ENCODE data around the gene ASPSCR1.

Gene ASPSCR1

DNA sequence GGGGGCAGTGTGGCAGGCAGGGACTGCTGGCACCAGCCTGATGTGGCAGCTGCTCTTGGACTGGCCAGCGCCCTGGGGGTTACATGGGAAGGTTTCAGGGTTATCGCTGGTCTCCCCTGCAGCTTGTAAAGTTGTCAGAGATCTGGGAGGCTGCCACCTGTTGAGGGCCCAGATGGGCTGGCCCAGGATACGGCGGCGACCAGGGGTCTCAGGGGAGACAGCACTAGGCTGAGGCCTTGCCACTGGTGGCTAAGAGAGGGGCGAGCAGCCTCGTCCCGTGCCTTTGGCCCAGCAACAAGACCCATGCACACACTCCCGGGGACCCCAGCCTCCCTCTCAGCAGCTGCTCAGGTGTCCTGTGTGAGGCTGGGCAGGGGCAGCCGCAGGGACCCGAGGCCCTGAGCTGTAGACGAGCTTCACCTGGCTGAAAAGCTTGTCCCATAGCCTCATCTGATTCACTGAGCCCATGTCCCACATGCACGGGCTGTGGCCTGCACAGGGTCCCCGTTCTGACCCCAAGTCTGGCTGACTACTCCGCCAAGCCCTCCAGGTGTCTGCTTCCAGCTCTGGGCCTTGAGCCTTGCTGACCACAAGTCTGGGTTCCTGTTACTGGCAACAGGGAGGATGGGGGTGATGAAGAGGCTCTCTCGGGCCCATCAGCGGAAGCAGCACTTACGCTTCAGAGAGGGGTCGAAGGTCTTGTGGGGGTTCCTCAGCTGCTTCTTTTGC, 82.0 kb downstream of the ASPSCR1 start:
- peak; percentile 4 for DNase-seq

DNA sequence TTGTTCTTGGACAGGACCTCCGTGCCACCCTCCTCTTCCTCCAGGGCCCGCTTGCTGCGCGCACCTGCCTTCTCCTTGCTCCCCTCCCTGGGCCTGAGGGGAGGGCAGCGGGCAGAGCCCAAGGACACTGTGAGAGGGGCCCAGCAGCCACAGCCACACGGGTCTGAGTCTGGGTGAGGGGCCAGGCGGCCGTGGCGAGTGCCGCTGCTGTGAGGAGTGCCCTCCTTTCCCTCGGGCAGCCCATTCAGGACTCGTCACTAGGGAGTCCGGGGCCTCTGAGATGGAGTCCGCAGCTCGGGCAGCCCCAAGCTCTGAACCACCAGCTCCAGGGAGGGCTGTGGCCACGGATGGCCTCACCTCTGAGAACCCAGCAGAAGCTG, 82.6 kb downstream of the ASPSCR1 start:
- no peak for DNase-seq

DNA sequence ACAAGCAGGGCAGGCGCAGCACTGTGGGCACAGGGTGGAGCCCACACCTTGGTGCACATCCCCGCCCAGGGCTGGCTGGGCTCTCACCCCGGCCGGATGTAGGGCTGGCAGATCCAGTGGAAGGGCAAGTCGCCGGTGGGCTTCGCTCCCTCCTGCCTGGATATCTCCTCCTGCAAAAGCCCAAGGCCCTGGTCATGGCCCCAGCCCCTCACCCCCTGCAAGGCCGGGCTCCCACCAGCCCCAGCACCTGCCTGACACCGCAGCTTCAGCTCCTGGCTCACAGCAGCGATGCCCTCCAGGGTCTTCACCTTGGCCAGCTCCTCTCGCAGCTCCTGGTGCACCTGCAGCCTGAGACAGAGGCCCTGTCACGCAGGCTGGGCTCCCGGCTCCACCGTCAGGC, 83.2 kb downstream of the ASPSCR1 start:
- DNase-seq = peak; percentile 2

- DNase-seq = no peak
Observed at GRCh38 chr17:82061047-82061925, 83.9 kb downstream of the ASPSCR1 start.

GRCh38 chr17:82062076-82062983, 84.9 kb downstream of the ASPSCR1 start:
- peak; percentile 3 for DNase-seq

DNA sequence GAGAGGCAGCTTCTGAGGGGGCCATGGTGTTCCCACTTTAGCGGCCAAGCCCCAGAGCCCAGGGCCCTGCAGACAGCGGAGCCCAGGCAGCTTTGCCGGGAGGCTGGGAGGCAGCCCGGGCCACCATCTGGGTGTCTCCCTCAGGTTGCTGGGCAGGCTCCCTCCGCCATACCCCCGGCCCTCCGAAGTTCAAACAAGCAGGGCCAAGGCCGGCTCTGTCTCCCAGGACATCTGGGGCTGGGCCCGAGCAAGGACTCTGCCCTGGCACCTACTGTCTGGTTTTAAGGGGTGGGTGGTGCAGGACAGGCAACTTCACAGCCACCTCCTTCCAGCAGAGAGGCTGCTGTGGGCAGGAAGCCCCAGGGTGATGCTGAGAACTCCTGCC, 85.5 kb downstream of the ASPSCR1 start:
- no peak for DNase-seq

DNA sequence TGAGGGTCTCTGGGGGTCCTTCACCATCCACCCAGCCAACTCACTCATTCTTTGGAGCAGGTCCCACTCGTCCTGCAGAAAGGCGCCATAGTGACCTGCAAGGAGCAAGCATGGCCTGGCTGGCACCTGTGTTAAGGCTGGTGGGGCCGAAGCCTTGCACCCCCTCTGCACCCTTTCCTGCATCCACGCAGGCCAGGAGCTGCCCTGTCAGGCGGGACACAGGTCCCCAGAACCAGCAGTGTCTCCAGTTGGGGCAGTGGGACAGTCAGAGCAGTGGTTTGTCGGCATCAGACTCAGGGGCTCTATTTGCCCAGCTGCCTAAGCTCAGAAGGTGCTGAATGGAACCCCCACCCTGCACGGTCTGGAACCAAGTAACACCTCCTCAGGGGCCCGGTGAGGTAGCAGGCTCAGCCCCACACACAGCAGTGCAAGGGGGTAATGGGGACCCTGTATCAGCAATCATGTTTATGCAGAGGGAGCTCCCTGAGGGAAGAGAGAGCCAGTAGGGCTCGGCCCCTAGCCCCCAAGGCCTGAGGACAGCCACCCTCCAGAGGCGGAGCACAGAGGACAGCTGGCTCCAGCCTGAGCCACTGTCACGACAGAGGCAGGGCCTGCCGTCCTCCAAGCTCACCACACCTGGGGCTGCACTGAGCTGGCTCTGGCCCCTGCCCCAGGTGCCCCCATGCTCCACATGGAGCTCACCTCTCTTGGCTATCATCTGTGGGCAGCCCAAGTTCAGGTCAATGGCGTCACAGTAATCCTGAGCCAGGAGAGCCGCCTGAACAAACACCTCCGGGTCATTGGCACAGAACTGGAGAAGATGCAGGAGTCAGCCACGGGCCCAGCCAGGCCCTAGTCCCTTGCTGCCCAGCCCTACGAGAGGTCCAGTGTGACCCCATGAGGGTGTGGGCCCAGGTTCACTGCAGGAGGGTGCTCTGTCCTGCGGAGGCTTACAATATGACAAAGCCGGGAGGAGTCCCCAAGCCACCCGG, 86.3 kb downstream of the ASPSCR1 start:
- DNase-seq = no peak

DNA sequence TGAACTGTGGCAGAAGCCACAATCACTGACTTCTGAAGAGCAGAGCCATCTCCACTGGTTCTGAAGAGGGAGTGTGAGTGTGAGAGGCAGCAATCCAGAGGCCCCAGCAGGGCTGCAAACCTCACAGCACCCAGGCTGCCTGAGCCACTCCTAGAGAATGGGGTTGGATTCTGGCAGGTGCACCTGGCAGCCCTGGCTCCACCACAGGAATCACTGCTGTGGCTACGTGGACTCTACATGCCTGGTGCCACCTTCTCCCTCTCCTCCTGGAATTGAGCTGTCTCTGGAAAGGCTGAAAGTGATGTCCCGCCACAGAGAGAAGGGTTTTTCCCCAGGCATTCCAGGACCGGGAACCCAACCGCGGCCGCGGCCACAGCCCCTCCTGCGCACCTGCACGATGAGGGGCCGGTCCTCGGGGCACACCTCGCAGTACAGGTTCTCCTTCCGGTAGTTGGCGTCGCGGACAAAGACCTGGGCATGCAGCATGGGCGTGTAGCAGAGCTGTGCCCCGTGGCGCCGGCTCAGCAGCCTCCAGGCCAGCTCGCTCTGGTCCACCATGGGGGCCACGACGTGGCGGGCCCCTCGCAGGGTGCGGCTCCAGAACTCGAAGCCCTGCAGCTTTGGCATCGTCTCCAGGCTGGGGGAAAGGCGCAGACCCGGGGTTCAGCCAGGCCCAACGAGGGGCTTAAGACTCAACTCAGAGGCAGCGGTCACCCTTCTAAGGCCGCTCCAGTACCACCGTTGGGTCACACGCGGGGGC, 87.2 kb downstream of the ASPSCR1 start:
- peak; percentile 8 for DNase-seq

- peak; percentile 43 for DNase-seq
Observed at GRCh38 chr17:82065193-82065637, 87.8 kb downstream of the ASPSCR1 start.

DNA sequence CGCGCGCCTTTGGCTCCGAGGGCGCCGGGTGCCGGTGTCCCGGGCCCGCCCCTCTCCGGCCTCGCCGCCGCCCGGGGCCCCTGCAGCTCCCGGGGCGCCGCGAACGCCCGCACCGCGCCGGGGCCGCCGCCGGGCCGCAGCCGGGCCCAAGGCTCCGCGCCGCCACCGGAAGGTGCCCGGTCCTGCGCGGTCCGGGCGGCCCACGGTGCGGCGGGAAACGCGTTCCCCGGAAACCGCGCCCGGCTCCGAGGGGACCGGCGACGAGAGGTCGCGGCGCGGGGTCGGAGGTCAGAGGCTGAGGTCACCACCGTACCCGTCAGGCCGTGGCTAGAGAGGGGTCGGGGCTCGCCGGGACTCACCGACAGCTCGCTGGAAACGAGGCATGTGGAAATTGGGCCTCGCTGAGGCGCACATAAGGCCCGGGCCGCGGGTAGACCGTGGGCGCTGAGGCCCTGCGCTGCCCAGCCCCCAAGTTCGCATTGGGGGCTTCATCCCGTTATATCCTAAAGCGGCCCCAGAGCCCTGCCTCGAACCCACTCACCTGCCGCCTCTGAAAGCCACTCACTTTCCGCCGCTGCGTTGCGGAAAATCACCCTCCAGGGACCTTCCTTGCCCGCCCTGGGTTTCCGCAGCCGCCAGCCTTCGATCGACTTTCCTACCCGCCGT, 88.3 kb downstream of the ASPSCR1 start, which contains the start of gene DUS1L:
DUS1L (minus strand) TSS at position 167 of the 666 bp plus-strand sequence. CDS start 745 bp downstream, outside the sequence.
- DNase-seq = peak; percentile 77
